ENCODE data around the gene DISP1. TPM values are rescaled to one million over a fixed set of nuclear protein-coding genes. Genes with fewer than 3 reads are reported as not detected.

Gene DISP1
- total RNA-seq, 6 experiments from 2014 or later, result 1.7 to 4.2 (median 3.0) TPM

DNA sequence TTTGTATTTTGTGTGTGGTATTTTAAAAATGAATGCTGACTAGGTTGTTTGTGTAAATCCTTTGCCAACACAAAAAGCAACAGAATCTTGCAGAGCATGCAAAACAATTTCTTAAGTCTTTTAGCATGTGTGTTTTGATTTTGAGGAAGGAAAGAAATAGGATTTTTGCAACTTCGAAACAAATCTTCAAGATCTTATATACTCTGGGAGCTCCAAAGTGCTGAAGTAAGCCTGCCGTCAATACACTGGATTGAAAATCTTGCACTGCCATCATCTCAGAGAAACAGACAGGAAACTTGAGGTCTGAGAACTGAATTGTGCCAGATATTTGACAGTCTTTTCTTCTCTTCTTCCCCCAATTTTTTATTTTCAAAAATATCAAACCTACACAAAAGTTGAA lies 29.3 kb upstream of the DISP1 start:
- intact Hi-C loops (cut with DNase I), result loop anchor here in 1 of 2 donors (5.0 kb wide), 1 partner anchor 302 kb away; no protein-coding TSS in a partner anchor
- Histone ChIP-seq H3K27ac (no peak overlapping the region), H3K36me3 (no peaks in the 10 kb centered on the region), H3K27me3 (no peaks in the 10 kb centered on the region), H3K9me3 (no peaks in the 10 kb centered on the region), H3K4me1 (no peaks in the 10 kb centered on the region), H3K4me3 (no peak overlapping the region)
- no peak for TF ChIP-seq POLR2A (IDR thresholded peaks at IDR 0.05)
- TF ChIP-seq, protein P1, sequence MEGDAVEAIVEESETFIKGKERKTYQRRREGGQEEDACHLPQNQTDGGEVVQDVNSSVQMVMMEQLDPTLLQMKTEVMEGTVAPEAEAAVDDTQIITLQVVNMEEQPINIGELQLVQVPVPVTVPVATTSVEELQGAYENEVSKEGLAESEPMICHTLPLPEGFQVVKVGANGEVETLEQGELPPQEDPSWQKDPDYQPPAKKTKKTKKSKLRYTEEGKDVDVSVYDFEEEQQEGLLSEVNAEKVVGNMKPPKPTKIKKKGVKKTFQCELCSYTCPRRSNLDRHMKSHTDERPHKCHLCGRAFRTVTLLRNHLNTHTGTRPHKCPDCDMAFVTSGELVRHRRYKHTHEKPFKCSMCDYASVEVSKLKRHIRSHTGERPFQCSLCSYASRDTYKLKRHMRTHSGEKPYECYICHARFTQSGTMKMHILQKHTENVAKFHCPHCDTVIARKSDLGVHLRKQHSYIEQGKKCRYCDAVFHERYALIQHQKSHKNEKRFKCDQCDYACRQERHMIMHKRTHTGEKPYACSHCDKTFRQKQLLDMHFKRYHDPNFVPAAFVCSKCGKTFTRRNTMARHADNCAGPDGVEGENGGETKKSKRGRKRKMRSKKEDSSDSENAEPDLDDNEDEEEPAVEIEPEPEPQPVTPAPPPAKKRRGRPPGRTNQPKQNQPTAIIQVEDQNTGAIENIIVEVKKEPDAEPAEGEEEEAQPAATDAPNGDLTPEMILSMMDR (IDR thresholded peaks at IDR 0.05), result no peak
- ATAC-seq (peak in 2 of 4 donors; percentile 28 to 55), DNase-seq (no peak)
- 42% methylated on average over 2 of the region's 2 CpGs for WGBS (ENCODE audit: insufficient coverage, low coverage, low lambda C conversion rate, missing lambda C conversion rate)

GRCh38 chr1:222786121-222786520 lies 28.7 kb upstream of the DISP1 start:
- WGBS (ENCODE audit: insufficient coverage, low coverage, low lambda C conversion rate, missing lambda C conversion rate), result no CpG with 5 or more reads among the region's 1 CpG
- Histone ChIP-seq H3K9me3 (no peaks in the 10 kb centered on the region), H3K27ac (no peak overlapping the region), H3K4me3 (no peak overlapping the region), H3K36me3 (no peaks in the 10 kb centered on the region), H3K27me3 (no peaks in the 10 kb centered on the region), H3K4me1 (no peaks in the 10 kb centered on the region)
- intact Hi-C loops (cut with DNase I), result loop anchor here in 1 of 2 donors (5.0 kb wide), 1 partner anchor 301 kb away; no protein-coding TSS in a partner anchor
- ATAC-seq (no peak), DNase-seq (no peak)
- TF ChIP-seq POLR2A (IDR thresholded peaks at IDR 0.05), result no peak
- TF ChIP-seq, protein P1 (IDR thresholded peaks at IDR 0.05), result no peak

GRCh38 chr1:222787729-222788128 lies 27.1 kb upstream of the DISP1 start:
- intact Hi-C loops (cut with DNase I), result loop anchor here in 1 of 2 donors (5.0 kb wide), 1 partner anchor 300 kb away; no protein-coding TSS in a partner anchor
- WGBS (ENCODE audit: insufficient coverage, low coverage, low lambda C conversion rate, missing lambda C conversion rate), result 65% methylated on average over 3 of the region's 4 CpGs
- H3K36me3 ChIP-seq, result no peaks in the 10 kb centered on the region

GRCh38 chr1:222788402-222789156 lies 26.3 kb upstream of the DISP1 start:
- intact Hi-C loops (cut with DNase I), result loop anchor here in 1 of 2 donors (5.0 kb wide), 1 partner anchor 299 kb away; no protein-coding TSS in a partner anchor
- 56% methylated on average over 3 of the region's 3 CpGs for WGBS (ENCODE audit: insufficient coverage, low coverage, low lambda C conversion rate, missing lambda C conversion rate)
- Histone ChIP-seq H3K27ac (no peak overlapping the region), H3K27me3 (no peaks in the 10 kb centered on the region), H3K4me1 (no peaks in the 10 kb centered on the region), H3K36me3 (no peaks in the 10 kb centered on the region), H3K4me3 (no peak overlapping the region), H3K9me3 (no peaks in the 10 kb centered on the region)
- ATAC-seq, result no peak
- TF ChIP-seq, protein P1 (IDR thresholded peaks at IDR 0.05), result no peak
- TF ChIP-seq POLR2A (IDR thresholded peaks at IDR 0.05), result no peak
- DNase-seq, result no peak

More at GRCh38 chr1:222787729-222788128, 27.1 kb upstream of the DISP1 start:
- ATAC-seq (no peak), DNase-seq (no peak)
- Histone ChIP-seq H3K27ac (no peak overlapping the region), H3K9me3 (no peaks in the 10 kb centered on the region), H3K4me1 (no peaks in the 10 kb centered on the region), H3K4me3 (no peak overlapping the region), H3K27me3 (no peaks in the 10 kb centered on the region)
- TF ChIP-seq, protein P1 (IDR thresholded peaks at IDR 0.05), result no peak
- no peak for TF ChIP-seq POLR2A (IDR thresholded peaks at IDR 0.05)

All from right lobe of liver (tissue), 6 donors.